Mesothelial cell of epicardium (in vitro differentiated cells): ENCODE data around the gene TLE4. TPM values are rescaled to one million over a fixed set of nuclear protein-coding genes. Genes with fewer than 3 reads are reported as not detected.
"Not testable (repeated sequence)": the region's sequence is repeated elsewhere in the genome, so short reads cannot be mapped to it uniquely, and the experiment has no call there.

Experiments used
- DNase-seq, 2 experiments: peaks; one replicate each; pipeline ENCODE4 v3.0.0; 2021; ENCODE audit warnings: low spot score in 2 of 2; ENCODE audit not compliant: unreplicated experiment in 2 of 2
- H3K27ac Mint-ChIP-seq: 2 replicates; pipeline ENCODE4 v1.8.0; 2021; ENCODE audit warnings: mixed read lengths
- H3K27me3 Mint-ChIP-seq: 2 replicates; pipeline ENCODE4 v1.8.0; 2021; ENCODE audit warnings: low read depth, mixed read lengths
- H3K36me3 Mint-ChIP-seq: 2 replicates; pipeline ENCODE4 v1.8.0; 2021; ENCODE audit warnings: mixed read lengths
- H3K4me1 Mint-ChIP-seq: 2 replicates; pipeline ENCODE4 v1.8.0; 2021; ENCODE audit warnings: mixed read lengths
- H3K4me3 Mint-ChIP-seq: 2 replicates; pipeline ENCODE4 v1.8.0; 2021; ENCODE audit warnings: mild to moderate bottlenecking, moderate library complexity, mixed read lengths
- H3K9me3 Mint-ChIP-seq: 2 replicates; pipeline ENCODE4 v1.8.0; 2021; ENCODE audit warnings: mixed read lengths
- CTCF ChIP-seq: fragments of 200-600 bp; sonication (generic); IDR thresholded peaks from one replicate; pipeline ENCODE4 v1.5.0; 2021; ENCODE audit warnings: antibody characterized with exemption; ENCODE audit not compliant: unreplicated experiment
- total RNA-seq: library from RNA; stranded (reverse); gene quantifications from 3 replicates; pipeline ENCODE4 v1.2.1, GENCODE V29; 2021

TLE4 gene
- total RNA-seq, 1 donor from 2014 or later = 63.6 TPM

- Mint-ChIP-seq H3K4me1 (no peaks in the 10 kb centered on the region), H3K27ac (no peak overlapping the region), H3K4me3 (no peak overlapping the region), H3K27me3 (no peaks in the 10 kb centered on the region), H3K9me3 (peaks cover 20% of the 10 kb centered on the region), H3K36me3 (no peaks in the 10 kb centered on the region)
- TF ChIP-seq CTCF = no peak
- DNase-seq = no peak
These were observed 33.9 kb upstream of the TLE4 start for GRCh38 chr9:79537838-79538237.

DNA sequence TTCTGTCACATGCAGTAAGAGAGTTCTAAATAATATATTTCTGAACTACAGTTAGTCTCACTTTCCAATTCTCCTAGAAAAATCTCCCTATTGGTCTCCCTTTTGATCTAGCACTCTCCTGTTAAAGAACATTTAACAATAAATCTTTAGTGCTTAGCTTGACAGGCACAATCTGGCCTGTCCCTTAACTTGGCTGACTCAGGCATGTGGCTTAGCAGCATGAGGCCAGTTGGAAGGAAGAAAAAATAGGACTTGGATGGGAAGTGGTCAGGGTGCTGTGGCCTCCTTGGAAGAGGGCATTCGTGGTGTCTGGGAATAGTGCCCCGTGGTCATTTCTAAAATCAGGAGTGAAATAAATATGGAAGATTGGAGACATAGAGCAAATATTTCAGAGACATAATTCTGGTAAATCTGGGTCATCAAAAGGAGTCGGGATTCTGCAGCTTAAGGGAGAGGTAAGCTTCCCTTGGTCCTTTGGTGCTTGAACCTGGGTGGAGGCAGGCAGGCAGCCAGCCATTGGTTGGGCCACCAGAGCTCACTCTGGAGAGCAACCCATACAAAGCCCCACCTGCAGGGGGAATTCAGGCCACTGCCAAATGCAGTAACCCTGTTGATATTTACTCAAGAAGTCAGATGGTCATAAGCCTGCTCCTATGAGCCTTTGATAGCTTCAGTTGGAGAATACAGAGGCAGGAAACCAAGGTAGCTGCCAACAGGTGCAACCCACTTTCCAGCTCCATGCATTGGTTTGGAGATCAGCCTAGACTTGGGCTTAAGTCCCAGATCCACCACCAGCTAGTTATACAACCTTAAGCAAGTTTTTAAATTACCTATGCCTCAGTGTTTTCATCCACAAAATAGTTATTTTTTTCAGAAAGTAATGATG, 28.8 kb upstream of the TLE4 start:
- Mint-ChIP-seq H3K27ac (no peak overlapping the region), H3K9me3 (peaks cover 24% of the 10 kb centered on the region), H3K4me1 (no peaks in the 10 kb centered on the region), H3K4me3 (no peak overlapping the region), H3K36me3 (peaks cover 10% of the 10 kb centered on the region), H3K27me3 (no peaks in the 10 kb centered on the region)
- no peak for TF ChIP-seq CTCF
- no peak for DNase-seq

DNA sequence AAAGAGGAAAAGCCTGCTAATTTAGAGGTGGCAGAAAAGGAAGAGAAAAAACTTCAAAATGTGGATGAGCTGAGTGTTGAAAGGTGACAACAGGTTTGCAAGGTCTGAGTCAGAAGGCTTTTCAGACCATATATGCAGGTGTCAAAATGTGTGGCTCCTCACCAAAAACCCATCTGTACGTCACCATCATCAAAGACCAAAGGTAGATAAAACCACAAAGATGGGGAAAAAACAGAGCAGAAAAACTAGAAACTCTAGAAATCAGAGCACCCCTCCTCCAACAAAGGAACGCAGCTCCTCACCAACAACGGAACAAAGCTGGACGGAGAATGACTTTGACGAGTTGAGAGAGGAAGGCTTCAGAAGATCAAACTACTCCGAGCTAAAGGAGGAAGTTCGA, 27.4 kb upstream of the TLE4 start:
- DNase-seq, H3K27me3 Mint-ChIP-seq, H3K4me3 Mint-ChIP-seq, H3K27ac Mint-ChIP-seq, H3K4me1 Mint-ChIP-seq: not testable (repeated sequence)
- Mint-ChIP-seq H3K36me3 (peaks cover 10% of the 10 kb centered on the region), H3K9me3 (peaks cover 21% of the 10 kb centered on the region)

DNA sequence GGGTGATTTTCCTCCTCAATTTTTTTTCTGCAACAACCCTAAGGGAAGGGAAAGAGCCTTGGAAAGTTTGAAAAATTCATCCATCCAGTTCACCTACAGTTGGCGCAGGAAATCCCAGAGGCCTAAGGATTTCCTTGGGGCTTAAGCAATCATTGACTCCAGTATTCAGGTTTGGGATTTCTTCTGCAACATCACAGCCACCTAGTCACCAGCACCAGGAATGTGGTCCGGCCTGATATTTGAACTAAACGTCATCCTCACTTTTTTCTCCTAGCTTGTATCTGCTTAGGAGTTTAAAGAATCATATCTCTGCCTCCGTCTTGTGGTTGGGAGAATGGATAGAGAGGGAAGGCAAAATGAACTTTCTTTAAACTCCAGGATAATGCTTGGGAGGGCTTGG, 20.2 kb upstream of the TLE4 start:
- Mint-ChIP-seq H3K36me3 (peaks cover 2% of the 10 kb centered on the region), H3K4me1 (peaks cover 10% of the 10 kb centered on the region), H3K27ac (no peak overlapping the region), H3K27me3 (no peaks in the 10 kb centered on the region), H3K9me3 (peaks cover 17% of the 10 kb centered on the region), H3K4me3 (no peak overlapping the region)
- no peak for TF ChIP-seq CTCF
- DNase-seq = no peak

- Mint-ChIP-seq H3K4me1 (peaks cover 10% of the 10 kb centered on the region), H3K4me3 (no peak overlapping the region), H3K9me3 (peaks cover 15% of the 10 kb centered on the region), H3K27me3 (no peaks in the 10 kb centered on the region), H3K27ac (no peak overlapping the region), H3K36me3 (no peaks in the 10 kb centered on the region)
- no peak for TF ChIP-seq CTCF
- no peak for DNase-seq
These were observed 19.8 kb upstream of the TLE4 start for GRCh38 chr9:79551994-79552393.

DNA sequence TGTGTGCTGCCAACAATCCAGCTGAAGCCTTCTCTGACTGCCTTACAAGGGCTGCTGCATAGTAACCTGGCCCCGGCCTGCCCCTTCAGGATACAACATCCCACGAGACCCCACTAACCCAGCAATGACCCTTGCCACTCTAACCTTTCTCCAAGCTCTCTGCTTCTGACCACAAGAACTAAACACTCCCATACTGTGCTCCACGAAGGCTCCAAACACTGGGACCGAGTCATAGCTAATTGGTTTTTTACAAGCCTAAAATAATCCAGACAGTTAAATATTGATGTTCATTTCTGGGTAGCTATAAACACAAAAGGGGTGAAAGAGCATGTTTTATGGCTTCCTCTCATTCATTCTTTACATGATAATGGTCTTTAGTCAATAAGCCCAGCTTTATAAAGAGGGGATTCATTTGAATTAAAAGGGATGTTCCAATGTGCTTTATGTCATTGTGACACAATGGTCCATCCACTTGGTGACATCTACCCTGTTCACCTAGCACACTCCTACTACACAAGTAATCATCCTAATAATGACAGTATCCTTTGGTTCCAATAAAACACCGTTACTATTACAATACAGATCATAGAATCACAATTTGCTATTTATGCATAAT, 16.2 kb upstream of the TLE4 start:
- DNase-seq = no peak
- H3K27me3 Mint-ChIP-seq = no peaks in the 10 kb centered on the region
- no peaks in the 10 kb centered on the region for H3K36me3 Mint-ChIP-seq
- TF ChIP-seq CTCF = no peak
- peaks cover 13% of the 10 kb centered on the region for H3K9me3 Mint-ChIP-seq
- H3K27ac Mint-ChIP-seq = no peak overlapping the region
- peaks cover 18% of the 10 kb centered on the region for H3K4me1 Mint-ChIP-seq
- no peak overlapping the region for H3K4me3 Mint-ChIP-seq
